ENCODE results near the gene EPHA8.

Gene EPHA8

DNA sequence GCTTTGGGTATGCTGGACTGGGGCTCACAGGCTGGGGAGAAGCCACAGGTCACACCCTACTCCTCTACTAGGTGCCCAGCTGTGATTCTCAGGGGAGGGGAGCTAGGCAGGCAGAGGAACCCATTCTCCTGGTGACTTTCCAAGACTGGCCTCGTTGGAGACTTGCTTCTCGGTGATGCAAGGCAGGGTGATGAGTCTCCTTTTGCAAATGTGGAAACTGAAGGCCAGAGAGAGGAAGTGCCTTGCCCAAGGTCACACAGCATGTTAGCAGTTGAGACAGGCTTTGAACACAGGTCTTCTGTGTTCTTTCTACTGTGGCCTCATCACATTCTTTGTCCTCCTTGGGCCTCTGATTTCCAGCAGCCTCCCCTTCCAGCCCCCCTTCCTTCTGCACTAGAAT, 52.6 kb downstream of the EPHA8 start:
- Histone ChIP-seq H3K4me3 (ENCODE audit: severe bottlenecking) (no peak overlapping the region), H3K4me1 (ENCODE audit: insufficient read depth, poor library complexity, severe bottlenecking) (no peaks in the 10 kb centered on the region), H3K36me3 (ENCODE audit: low read depth) (no peaks in the 10 kb centered on the region), H3K27me3 (ENCODE audit: insufficient read depth, poor library complexity, severe bottlenecking) (peaks cover 63% of the 10 kb centered on the region), H3K27ac (ENCODE audit: poor library complexity, severe bottlenecking) (no peak overlapping the region), H3K9me3 (ENCODE audit: severe bottlenecking) (no peaks in the 10 kb centered on the region)
- no peak for TF ChIP-seq CTCF (IDR thresholded peaks at IDR 0.05; ENCODE audit: poor library complexity, severe bottlenecking)
- ATAC-seq (ENCODE audit: low read depth) (no peak), DNase-seq (ENCODE audit: low spot score) (no peak)

DNA sequence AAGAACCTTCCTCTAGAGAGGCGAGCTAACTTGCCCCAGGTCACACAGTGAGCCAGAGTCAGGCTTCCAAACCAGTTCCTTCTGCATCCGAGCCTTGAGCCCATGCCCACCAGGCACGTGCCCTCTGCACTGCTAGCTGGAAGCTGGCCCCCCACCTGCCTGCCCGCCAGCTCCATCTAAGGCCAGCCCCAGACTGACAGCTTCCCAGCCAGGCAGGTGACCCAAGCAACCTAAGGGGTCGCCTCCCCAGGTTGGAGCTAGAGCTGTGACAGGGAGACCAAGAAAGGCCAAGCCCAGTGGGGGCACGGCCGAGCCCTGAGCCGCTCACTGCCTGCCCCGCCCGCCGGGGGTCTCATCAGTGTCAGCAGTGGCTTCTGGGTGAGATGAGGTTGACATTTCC, 53.3 kb downstream of the EPHA8 start:
- H3K9me3 ChIP-seq (ENCODE audit: severe bottlenecking), result no peaks in the 10 kb centered on the region
- no peaks in the 10 kb centered on the region for H3K4me1 ChIP-seq (ENCODE audit: insufficient read depth, poor library complexity, severe bottlenecking)
- H3K27me3 ChIP-seq (ENCODE audit: insufficient read depth, poor library complexity, severe bottlenecking), result peaks cover 68% of the 10 kb centered on the region
- H3K4me3 ChIP-seq (ENCODE audit: severe bottlenecking), result no peak overlapping the region
- H3K27ac ChIP-seq (ENCODE audit: poor library complexity, severe bottlenecking), result no peak overlapping the region
- H3K36me3 ChIP-seq (ENCODE audit: low read depth), result no peaks in the 10 kb centered on the region
- DNase-seq (ENCODE audit: low spot score) (no peak), ATAC-seq (ENCODE audit: low read depth) (no peak)
- TF ChIP-seq CTCF (IDR thresholded peaks at IDR 0.05; ENCODE audit: poor library complexity, severe bottlenecking), result no peak

- no peaks in the 10 kb centered on the region for H3K36me3 ChIP-seq (ENCODE audit: low read depth)
- H3K4me3 ChIP-seq (ENCODE audit: severe bottlenecking), result no peak overlapping the region
- H3K4me1 ChIP-seq (ENCODE audit: insufficient read depth, poor library complexity, severe bottlenecking), result no peaks in the 10 kb centered on the region
- no peak overlapping the region for H3K27ac ChIP-seq (ENCODE audit: poor library complexity, severe bottlenecking)
- no peak for TF ChIP-seq CTCF (IDR thresholded peaks at IDR 0.05; ENCODE audit: poor library complexity, severe bottlenecking)
- no peak for ATAC-seq (ENCODE audit: low read depth)
- H3K9me3 ChIP-seq (ENCODE audit: severe bottlenecking), result no peaks in the 10 kb centered on the region
- peaks cover 68% of the 10 kb centered on the region for H3K27me3 ChIP-seq (ENCODE audit: insufficient read depth, poor library complexity, severe bottlenecking)
- no peak for DNase-seq (ENCODE audit: low spot score)
Observed at GRCh38 chr1:22618056-22618455, 54.8 kb downstream of the EPHA8 start.

DNA sequence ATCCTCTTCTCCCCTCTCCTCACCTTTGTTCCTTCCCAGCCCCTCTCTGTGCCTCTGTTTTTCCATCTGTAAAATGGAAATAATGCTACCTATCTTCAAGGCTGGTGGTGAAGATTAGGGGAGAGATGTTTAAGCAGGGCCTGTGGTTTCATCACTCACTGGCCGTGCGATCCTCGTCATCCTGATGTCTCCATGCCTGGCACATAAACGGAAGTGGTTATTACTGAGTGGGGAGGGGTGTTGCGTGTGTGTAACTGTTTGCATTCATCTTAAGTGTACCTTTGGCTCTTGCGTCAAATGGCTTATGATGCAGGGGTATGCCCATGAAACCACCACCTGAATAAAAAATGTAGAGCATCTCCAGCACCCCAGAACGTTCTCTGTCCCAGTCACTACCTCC, 56.0 kb downstream of the EPHA8 start:
- H3K4me1 ChIP-seq (ENCODE audit: insufficient read depth, poor library complexity, severe bottlenecking), result no peaks in the 10 kb centered on the region
- TF ChIP-seq CTCF (IDR thresholded peaks at IDR 0.05; ENCODE audit: poor library complexity, severe bottlenecking), result no peak
- peaks cover 67% of the 10 kb centered on the region for H3K27me3 ChIP-seq (ENCODE audit: insufficient read depth, poor library complexity, severe bottlenecking)
- no peak overlapping the region for H3K4me3 ChIP-seq (ENCODE audit: severe bottlenecking)
- no peaks in the 10 kb centered on the region for H3K9me3 ChIP-seq (ENCODE audit: severe bottlenecking)
- H3K36me3 ChIP-seq (ENCODE audit: low read depth), result no peaks in the 10 kb centered on the region
- ATAC-seq (ENCODE audit: low read depth), result no peak
- DNase-seq (ENCODE audit: low spot score), result no peak
- no peak overlapping the region for H3K27ac ChIP-seq (ENCODE audit: poor library complexity, severe bottlenecking)

- Histone ChIP-seq H3K4me3 (ENCODE audit: severe bottlenecking) (no peak overlapping the region), H3K9me3 (ENCODE audit: severe bottlenecking) (no peaks in the 10 kb centered on the region), H3K27ac (ENCODE audit: poor library complexity, severe bottlenecking) (no peak overlapping the region), H3K4me1 (ENCODE audit: insufficient read depth, poor library complexity, severe bottlenecking) (no peaks in the 10 kb centered on the region), H3K27me3 (ENCODE audit: insufficient read depth, poor library complexity, severe bottlenecking) (peaks cover 61% of the 10 kb centered on the region), H3K36me3 (ENCODE audit: low read depth) (no peaks in the 10 kb centered on the region)
- DNase-seq (ENCODE audit: low spot score) (no peak), ATAC-seq (ENCODE audit: low read depth) (no peak)
- no peak for TF ChIP-seq CTCF (IDR thresholded peaks at IDR 0.05; ENCODE audit: poor library complexity, severe bottlenecking)
Observed at GRCh38 chr1:22619798-22620197, 56.5 kb downstream of the EPHA8 start.
